Stimulated activated naive CD8-positive, alpha-beta T cell treated with anti-CD3 and anti-CD28 coated beads, Interleukin-15, Interleukin-2, amounts not matched to agents 100 ng/mL and 50 ng/mL, for 24 hours (primary cell): ENCODE results near the gene HDAC10.
A peak's percentile ranks its signal among the peaks of the same experiment; 100 is the strongest.
"Not testable (repeated sequence)": the region's sequence is repeated elsewhere in the genome, so short reads cannot be mapped to it uniquely, and the experiment has no call there.

Experiments used
- H3K27ac Mint-ChIP-seq: one replicate; pipeline ENCODE4 v1.8.0; 2021; ENCODE audit warnings: mild to moderate bottlenecking, mixed read lengths
- H3K27me3 Mint-ChIP-seq: one replicate; pipeline ENCODE4 v1.8.0; 2021; ENCODE audit warnings: mixed read lengths
- H3K36me3 Mint-ChIP-seq: one replicate; pipeline ENCODE4 v1.8.0; 2021; ENCODE audit warnings: low read depth, mixed read lengths
- H3K4me1 Mint-ChIP-seq: one replicate; pipeline ENCODE4 v1.8.0; 2021; ENCODE audit warnings: low read depth, mixed read lengths
- H3K4me3 Mint-ChIP-seq: one replicate; pipeline ENCODE4 v1.8.0; 2021; ENCODE audit warnings: mild to moderate bottlenecking, mixed read lengths
- H3K9me3 Mint-ChIP-seq: one replicate; pipeline ENCODE4 v1.8.0; 2021; ENCODE audit warnings: mixed read lengths

HDAC10 gene

DNA sequence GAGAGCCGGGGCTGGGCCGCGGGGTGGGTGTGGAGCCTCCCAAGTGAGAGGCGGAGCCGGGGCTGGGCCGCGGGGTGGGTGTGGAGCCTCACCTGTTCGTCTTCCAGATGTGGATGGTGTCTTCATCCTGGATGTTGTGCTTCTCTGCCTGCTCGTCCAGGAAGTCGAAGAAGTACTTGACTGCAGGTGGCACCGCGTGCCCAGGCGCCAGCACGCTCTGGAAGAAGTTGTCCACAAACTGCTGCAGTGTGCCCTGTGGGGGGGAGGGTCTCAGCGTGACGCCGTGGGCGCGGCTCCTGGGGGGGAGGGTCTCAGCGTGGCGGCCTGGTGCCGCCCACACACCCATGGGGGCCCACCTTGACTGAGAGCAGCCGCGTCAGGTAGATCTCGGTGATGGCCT lies 26.7 kb upstream of the HDAC10 start:
- Mint-ChIP-seq H3K9me3 (no peaks in the 10 kb centered on the region), H3K36me3 (no peaks in the 10 kb centered on the region), H3K27ac (no peak overlapping the region), H3K4me1 (peaks cover 6% of the 10 kb centered on the region), H3K4me3 (no peak overlapping the region), H3K27me3 (peaks cover 4% of the 10 kb centered on the region)

DNA sequence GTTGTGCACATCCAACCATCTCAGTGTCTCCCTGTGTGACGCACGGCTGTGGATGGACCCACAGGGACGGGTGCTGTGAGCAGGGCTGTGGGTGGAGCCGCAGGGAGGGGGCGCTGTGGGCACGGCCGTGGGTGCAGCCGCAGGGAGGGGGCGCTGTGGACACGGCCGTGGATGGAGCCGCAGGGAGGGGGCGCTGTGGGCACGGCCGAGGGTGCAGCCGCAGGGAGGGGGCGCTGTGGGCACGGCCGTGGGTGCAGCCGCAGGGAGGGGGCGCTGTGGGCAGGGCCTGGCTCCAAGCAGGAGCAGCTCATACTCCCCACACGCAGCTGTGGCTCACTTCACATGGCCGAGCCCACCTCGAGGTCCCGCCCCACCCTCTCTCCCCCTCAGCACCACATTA lies 25.1 kb upstream of the HDAC10 start:
- H3K4me3 Mint-ChIP-seq: no peak overlapping the region
- no peaks in the 10 kb centered on the region for H3K9me3 Mint-ChIP-seq
- H3K27me3 Mint-ChIP-seq: peaks cover 4% of the 10 kb centered on the region
- peaks cover 7% of the 10 kb centered on the region for H3K4me1 Mint-ChIP-seq
- no peak overlapping the region for H3K27ac Mint-ChIP-seq
- H3K36me3 Mint-ChIP-seq: no peaks in the 10 kb centered on the region

GRCh38 chr22:50275181-50276055 lies 24.4 kb upstream of the HDAC10 start:
- Mint-ChIP-seq H3K36me3 (no peaks in the 10 kb centered on the region), H3K27me3 (peaks cover 4% of the 10 kb centered on the region), H3K4me1 (peaks cover 14% of the 10 kb centered on the region), H3K9me3 (no peaks in the 10 kb centered on the region), H3K4me3 (no peak overlapping the region), H3K27ac (no peak overlapping the region)

- peaks cover 4% of the 10 kb centered on the region for H3K27me3 Mint-ChIP-seq
- peaks cover 14% of the 10 kb centered on the region for H3K4me1 Mint-ChIP-seq
- no peaks in the 10 kb centered on the region for H3K36me3 Mint-ChIP-seq
- H3K4me3 Mint-ChIP-seq: no peak overlapping the region
- no peaks in the 10 kb centered on the region for H3K9me3 Mint-ChIP-seq
- no peak overlapping the region for H3K27ac Mint-ChIP-seq
These were observed 23.7 kb upstream of the HDAC10 start for GRCh38 chr22:50274771-50275170.

- no peaks in the 10 kb centered on the region for H3K36me3 Mint-ChIP-seq
- H3K4me3 Mint-ChIP-seq: no peak overlapping the region
- H3K4me1 Mint-ChIP-seq: peaks cover 14% of the 10 kb centered on the region
- H3K9me3 Mint-ChIP-seq: no peaks in the 10 kb centered on the region
- H3K27ac Mint-ChIP-seq: no peak overlapping the region
- H3K27me3 Mint-ChIP-seq: peaks cover 4% of the 10 kb centered on the region
These were observed 23.2 kb upstream of the HDAC10 start for GRCh38 chr22:50274311-50274710.

DNA sequence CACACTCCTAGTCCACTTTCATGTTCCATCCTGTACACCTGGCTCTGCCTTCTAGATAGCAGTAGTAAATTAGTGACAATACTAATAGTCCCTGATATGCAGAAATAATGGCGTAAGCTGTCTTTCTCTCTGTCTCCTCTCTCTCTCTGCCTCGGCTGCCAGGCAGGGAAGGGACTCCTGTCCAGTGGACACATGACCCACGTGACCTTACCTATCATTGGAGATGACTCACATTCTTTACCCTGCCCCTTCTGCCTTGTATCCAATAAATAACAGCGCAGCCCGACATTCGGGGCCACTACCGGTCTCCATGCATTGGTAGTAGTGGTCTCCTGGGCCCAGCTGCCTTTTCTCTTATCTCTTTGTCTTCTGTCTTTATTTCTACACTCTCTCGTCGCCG lies 22.7 kb upstream of the HDAC10 start:
- peaks cover 14% of the 10 kb centered on the region for H3K4me1 Mint-ChIP-seq
- H3K27me3 Mint-ChIP-seq, H3K27ac Mint-ChIP-seq, H3K36me3 Mint-ChIP-seq, H3K4me3 Mint-ChIP-seq, H3K9me3 Mint-ChIP-seq: not testable (repeated sequence)

DNA sequence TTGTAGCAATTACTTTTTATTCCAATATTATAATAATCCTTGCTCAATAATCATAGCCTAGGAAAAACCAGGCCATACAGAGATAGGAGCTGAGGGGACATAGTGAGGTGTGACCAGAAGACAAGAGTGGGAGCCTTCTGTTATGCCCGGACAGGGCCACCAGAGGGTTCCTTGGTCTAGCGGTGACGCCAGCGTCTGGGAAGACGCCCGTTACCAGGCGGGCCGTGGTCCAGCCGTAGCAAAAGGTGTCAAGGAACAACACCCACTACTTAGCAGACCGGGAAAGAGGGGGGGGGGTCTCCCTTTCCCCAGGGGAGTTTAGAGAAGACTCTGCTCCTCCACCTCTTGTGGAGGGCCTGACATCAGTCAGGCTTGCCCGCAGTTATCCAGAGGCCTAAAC lies 22.3 kb upstream of the HDAC10 start:
- H3K27me3 Mint-ChIP-seq, H3K36me3 Mint-ChIP-seq, H3K9me3 Mint-ChIP-seq, H3K4me3 Mint-ChIP-seq, H3K27ac Mint-ChIP-seq: not testable (repeated sequence)
- H3K4me1 Mint-ChIP-seq: peaks cover 14% of the 10 kb centered on the region

GRCh38 chr22:50272044-50272802 lies 21.2 kb upstream of the HDAC10 start:
- H3K27ac Mint-ChIP-seq: no peak overlapping the region
- no peak overlapping the region for H3K4me3 Mint-ChIP-seq
- H3K36me3 Mint-ChIP-seq: no peaks in the 10 kb centered on the region
- no peaks in the 10 kb centered on the region for H3K9me3 Mint-ChIP-seq
- peaks cover 4% of the 10 kb centered on the region for H3K27me3 Mint-ChIP-seq
- H3K4me1 Mint-ChIP-seq: peaks cover 17% of the 10 kb centered on the region

DNA sequence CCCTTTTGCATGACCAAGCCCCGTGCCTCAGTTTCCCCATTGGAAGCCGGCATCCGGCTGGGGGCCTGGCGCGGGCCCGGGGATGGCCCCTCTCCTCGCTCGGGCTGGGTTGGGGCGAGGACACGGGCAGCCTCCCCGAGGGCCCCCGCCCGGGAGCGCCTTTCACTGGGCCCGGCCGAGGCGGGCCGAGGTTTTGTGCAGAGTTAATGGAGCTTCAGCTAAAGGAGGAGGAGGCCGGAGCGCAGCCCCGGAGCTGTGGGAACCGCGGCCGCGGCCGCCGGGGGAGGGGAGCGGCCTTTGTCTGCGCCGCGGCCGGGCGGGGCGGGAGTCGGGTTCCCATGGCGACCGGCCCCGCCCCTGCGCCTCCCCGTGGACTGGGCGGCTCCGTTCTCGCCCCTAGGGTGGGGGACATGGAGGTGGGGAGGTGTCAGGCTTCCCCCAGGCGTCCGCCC lies 20.5 kb upstream of the HDAC10 start:
- Mint-ChIP-seq H3K4me3 (no peak overlapping the region), H3K27me3 (peaks cover 4% of the 10 kb centered on the region), H3K4me1 (peaks cover 17% of the 10 kb centered on the region), H3K27ac (no peak overlapping the region), H3K36me3 (no peaks in the 10 kb centered on the region), H3K9me3 (no peaks in the 10 kb centered on the region)

DNA sequence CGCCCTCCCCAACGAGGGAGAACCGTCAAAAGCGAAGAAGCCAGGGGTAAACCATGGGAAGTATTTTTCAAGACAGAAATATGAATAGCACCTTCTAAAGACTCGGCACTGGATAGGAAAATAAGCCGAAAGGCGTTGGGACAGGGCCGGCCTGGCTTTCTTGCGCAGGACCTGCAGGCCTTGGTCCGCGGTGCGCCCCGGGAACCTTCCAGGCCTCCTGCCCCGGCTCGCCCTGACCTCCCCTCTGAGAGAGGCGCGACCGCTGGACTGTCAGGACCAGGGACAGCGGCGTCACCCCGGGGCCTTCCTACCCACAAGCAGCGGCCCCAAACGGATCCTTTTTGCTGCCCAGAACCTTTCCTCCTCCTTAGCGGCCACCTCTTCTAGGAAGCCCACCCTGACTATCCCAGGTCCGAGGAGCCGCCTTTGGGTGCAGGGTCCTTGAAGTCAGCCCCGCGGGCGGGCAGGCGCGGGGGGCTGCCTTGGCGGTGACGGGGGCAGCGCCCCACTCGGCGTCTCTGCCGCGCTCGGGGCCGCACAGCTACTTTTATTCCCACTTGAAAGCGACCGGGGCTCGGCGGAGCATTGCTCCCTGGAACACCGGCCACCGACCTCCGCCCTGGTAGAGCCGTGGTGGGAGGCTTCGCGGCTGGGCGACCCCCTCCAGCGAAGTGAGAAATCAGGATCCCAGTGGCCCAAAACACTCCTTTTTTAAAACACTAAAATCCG lies 19.8 kb upstream of the HDAC10 start:
- no peak overlapping the region for H3K27ac Mint-ChIP-seq

DNA sequence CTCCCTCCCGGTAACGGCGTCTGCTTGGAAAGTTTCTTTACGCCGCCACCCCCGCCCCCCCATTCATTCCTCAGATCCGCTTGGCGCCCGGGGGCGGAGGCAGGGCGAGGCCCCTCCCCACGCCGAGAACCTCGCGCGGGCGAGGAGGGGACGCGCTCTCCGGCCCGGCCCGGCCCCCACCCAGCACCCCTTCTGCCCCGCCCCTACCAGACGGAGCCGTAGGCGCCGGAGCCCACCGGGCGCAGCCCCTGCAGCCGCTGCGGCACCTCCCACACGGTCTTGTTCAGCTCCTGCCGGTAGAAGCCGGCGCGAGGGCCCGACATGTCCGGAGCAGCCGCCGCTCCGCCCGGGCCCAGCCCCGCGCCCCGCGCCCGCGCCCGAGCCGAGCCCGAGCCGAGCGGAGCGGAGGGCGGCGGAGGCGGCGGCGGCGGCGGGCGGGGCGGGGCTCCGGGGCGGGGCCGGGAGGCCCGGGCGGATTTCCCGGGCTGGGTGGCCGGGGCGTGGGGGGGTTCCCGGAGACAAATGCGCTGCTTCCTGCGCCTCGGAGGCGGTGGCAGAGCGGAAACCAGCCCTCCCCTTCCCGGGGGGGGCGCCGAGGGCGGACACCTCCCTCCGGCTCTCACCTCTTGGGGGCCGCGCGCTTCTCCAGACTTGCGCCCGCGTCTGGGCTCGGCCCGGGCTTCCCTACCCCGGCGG lies 19.1 kb upstream of the HDAC10 start, which contains the start of gene MAPK11:
Gene MAPK11 (minus strand): TSS at position 411 of the 696 bp plus-strand sequence. CDS start 88 bp downstream, at position 323.
- H3K27ac Mint-ChIP-seq: no peak within 1 kb of the TSS
- H3K4me3 Mint-ChIP-seq: peak within 1 kb of the TSS; percentile 70
- H3K36me3 Mint-ChIP-seq: no peaks in the 10 kb centered on the region
- H3K4me1 Mint-ChIP-seq: peaks cover 17% of the 10 kb centered on the region
- peaks cover 4% of the 10 kb centered on the region for H3K27me3 Mint-ChIP-seq
- H3K9me3 Mint-ChIP-seq: no peaks in the 10 kb centered on the region

More for the DNA sequence above, 19.8 kb upstream of the HDAC10 start:
- Mint-ChIP-seq H3K4me1 (peaks cover 17% of the 10 kb centered on the region), H3K9me3 (no peaks in the 10 kb centered on the region), H3K36me3 (no peaks in the 10 kb centered on the region), H3K27me3 (peaks cover 4% of the 10 kb centered on the region), H3K4me3 (peak overlapping the region; percentile 70)

- Mint-ChIP-seq H3K9me3 (no peaks in the 10 kb centered on the region), H3K27me3 (peaks cover 4% of the 10 kb centered on the region), H3K4me3 (peak overlapping the region; percentile 43), H3K36me3 (no peaks in the 10 kb centered on the region), H3K27ac (no peak overlapping the region), H3K4me1 (peaks cover 17% of the 10 kb centered on the region)
These were observed 18.5 kb upstream of the HDAC10 start for GRCh38 chr22:50269573-50269969.

DNA sequence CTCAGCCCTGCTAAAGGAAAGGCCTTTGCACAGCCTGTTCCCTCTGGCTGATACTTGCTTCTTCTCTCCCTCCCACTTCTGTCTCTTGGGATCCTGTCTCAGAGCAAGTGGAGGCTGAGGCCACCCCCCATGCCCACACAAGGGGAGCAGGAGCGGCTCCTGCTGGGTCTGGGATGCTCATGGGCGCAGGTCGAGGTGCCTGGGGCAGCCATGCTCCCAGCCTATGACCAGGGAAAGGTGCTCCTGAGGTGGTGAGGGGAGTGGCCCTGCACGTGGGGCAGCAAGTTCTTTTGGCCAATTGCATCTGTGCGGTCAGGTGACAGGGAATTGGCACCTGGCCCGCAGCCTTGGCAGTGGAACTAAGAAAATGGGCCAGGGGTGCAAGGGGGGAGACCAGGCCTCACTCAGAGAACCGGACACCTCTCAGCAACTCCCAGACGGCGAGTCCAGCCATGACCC lies 17.6 kb upstream of the HDAC10 start:
- Mint-ChIP-seq H3K4me3 (peak overlapping the region; percentile 7), H3K27me3 (no peaks in the 10 kb centered on the region)

More for the DNA sequence above, 17.6 kb upstream of the HDAC10 start:
- Mint-ChIP-seq H3K36me3 (no peaks in the 10 kb centered on the region), H3K9me3 (no peaks in the 10 kb centered on the region), H3K27ac (no peak overlapping the region), H3K4me1 (peaks cover 12% of the 10 kb centered on the region)
